Prostate gland (tissue), 2 donors: ENCODE data around the gene NRBF2. TPM values are rescaled to one million over a fixed set of nuclear protein-coding genes. Genes with fewer than 3 reads are reported as not detected.

ENCODE experiments used
- DNase-seq: peaks from one replicate; pipeline ENCODE4 v3.0.0-alpha.2; 2019; ENCODE audit warnings: low spot score
- H3K27ac ChIP-seq, 2 donors: fragments of 200-600 bp; sonication (generic); 2 replicates each; pipeline ENCODE4 v1.5.1; 2017 to 2019
- H3K27me3 ChIP-seq: fragments of 200-600 bp; sonication (generic); replicated peaks from 2 replicates; pipeline ENCODE4 v1.5.1; 2019; ENCODE audit not compliant: insufficient read depth
- H3K36me3 ChIP-seq, 2 donors: fragments of 200-600 bp; sonication (generic); 1 replicate in 1 of 2; 2 replicates in 1 of 2; pipeline versions ENCODE4 v1.5.1 to v1.8.1; 2017 to 2019
- H3K4me1 ChIP-seq: fragments of 200-600 bp; sonication (generic); replicated peaks from 2 replicates; pipeline ENCODE4 v1.5.1; 2019
- H3K4me3 ChIP-seq, 2 donors: fragments of 200-600 bp; sonication (generic); 2 replicates each; pipeline ENCODE4 v1.5.1; 2017 to 2019
- H3K9me3 ChIP-seq: fragments of 200-600 bp; sonication (generic); 2 replicates; pipeline ENCODE4 v1.5.1; 2017
- POLR2A ChIP-seq: fragments of 450-650 bp; IDR thresholded peaks from one replicate; pipeline ENCODE4 v1.6.1; 2016; ENCODE audit warnings: antibody characterized with exemption, mild to moderate bottlenecking
- POLR2AphosphoS5 ChIP-seq: sonication (generic); formaldehyde crosslinking; IDR thresholded peaks from one replicate; pipeline ENCODE4 v1.6.1; 2017; ENCODE audit warnings: antibody characterized with exemption
- WGBS: methylation state at CpG from one replicate; pipeline ENCODE4 v1.1.5; 2018; 5-methylcytosine and 5-hydroxymethylcytosine counted together
- intact Hi-C: fragments of 100-400 bp; cut with DNase I; formaldehyde crosslinking; loops from one replicate; pipeline ENCODE4 v1.14.2; 2022
- total RNA-seq, 2 donors: library from RNA; depleted of rRNA; stranded (reverse); fragments of >200 nt; gene quantifications; one replicate each; pipeline ENCODE4 v1.1.0, GENCODE V29; 2016
- TF ChIP-seq, protein P1 (sequence below), 4 experiments: fragments of 200-600 bp in 2 of 4; fragments of 450-650 bp in 2 of 4; sonication (generic) in 2 of 4; IDR thresholded peaks; 1 replicate in 3 of 4; 2 replicates in 1 of 4; pipeline ENCODE4 v1.5.1; 2016 to 2019; ENCODE audit warnings: antibody characterized with exemption in 4 of 4, mild to moderate bottlenecking in 2 of 4, moderate library complexity in 2 of 4

The NRBF2 gene
- total RNA-seq, 2 donors from 2014 or later, result 15.7 to 20.6 TPM

DNA sequence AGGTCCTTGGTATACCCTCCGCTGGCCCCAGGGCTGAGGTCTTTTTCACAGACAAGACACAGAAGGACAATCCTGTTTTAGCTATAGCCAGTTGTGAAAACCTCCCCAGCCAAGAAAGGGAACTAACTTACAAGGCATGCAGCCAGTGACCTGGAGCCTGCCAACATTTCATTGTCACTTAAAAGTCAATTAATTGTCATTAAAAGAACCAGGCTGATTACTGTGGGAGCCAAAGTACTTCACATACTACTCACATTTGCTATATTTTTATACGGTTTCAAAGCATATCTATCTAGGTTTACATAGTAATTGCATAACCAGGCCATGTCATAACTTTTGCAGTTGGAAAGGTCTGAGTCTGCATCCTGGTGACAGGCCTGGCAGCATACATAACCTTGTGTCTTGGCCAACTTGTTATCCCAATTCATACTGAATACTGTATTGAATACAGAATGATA, 31.1 kb downstream of the NRBF2 start:
- DNase-seq, result peak; percentile 16
- Histone ChIP-seq H3K9me3 (no peaks in the 10 kb centered on the region), H3K4me1 (peaks cover 6% of the 10 kb centered on the region), H3K27me3 (no peaks in the 10 kb centered on the region), H3K36me3 (no peaks in the 10 kb centered on the region), H3K4me3 (no peak overlapping the region), H3K27ac (peak overlapping the region in 1 of 2 donors; percentile 28)
- intact Hi-C loops, result no loop called here
- WGBS, result 60% methylated on average over 2 of the region's 2 CpGs
- TF ChIP-seq, protein P1, sequence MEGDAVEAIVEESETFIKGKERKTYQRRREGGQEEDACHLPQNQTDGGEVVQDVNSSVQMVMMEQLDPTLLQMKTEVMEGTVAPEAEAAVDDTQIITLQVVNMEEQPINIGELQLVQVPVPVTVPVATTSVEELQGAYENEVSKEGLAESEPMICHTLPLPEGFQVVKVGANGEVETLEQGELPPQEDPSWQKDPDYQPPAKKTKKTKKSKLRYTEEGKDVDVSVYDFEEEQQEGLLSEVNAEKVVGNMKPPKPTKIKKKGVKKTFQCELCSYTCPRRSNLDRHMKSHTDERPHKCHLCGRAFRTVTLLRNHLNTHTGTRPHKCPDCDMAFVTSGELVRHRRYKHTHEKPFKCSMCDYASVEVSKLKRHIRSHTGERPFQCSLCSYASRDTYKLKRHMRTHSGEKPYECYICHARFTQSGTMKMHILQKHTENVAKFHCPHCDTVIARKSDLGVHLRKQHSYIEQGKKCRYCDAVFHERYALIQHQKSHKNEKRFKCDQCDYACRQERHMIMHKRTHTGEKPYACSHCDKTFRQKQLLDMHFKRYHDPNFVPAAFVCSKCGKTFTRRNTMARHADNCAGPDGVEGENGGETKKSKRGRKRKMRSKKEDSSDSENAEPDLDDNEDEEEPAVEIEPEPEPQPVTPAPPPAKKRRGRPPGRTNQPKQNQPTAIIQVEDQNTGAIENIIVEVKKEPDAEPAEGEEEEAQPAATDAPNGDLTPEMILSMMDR (IDR thresholded peaks at IDR 0.05), result no peak
- no peak for TF ChIP-seq POLR2A
- TF ChIP-seq POLR2AphosphoS5, result peak; percentile 49

DNA sequence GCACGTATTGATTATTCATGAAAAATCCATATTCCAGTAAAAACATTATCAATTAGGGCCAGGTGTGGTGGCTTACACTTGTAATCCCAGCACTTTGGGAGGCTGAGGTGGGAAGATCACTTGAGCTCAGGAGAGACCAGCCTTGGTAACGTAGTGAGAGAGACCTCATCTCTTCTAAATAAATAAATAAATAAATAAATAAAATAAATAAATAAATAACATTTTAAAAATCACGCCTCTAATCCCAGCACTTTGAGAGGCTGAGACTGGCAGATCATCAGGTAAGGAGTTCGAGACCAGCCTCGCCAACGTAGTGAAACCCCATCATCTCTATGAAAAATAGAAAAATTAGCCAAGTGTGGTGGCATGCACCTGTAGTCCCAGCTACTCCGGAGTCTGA, 32.1 kb downstream of the NRBF2 start:
- Histone ChIP-seq H3K27me3 (no peaks in the 10 kb centered on the region), H3K9me3 (no peaks in the 10 kb centered on the region), H3K4me3 (no peak overlapping the region), H3K36me3 (no peaks in the 10 kb centered on the region), H3K4me1 (peaks cover 6% of the 10 kb centered on the region), H3K27ac (no peak overlapping the region)
- 98% methylated on average over 7 of the region's 7 CpGs for WGBS
- intact Hi-C loops, result loop anchor here (5.0 kb wide), 2 partner anchors 467 to 557 kb away; no protein-coding TSS in a partner anchor
- no peak for DNase-seq
- TF ChIP-seq, protein P1 (IDR thresholded peaks at IDR 0.05), result no peak
- no peak for TF ChIP-seq POLR2A

DNA sequence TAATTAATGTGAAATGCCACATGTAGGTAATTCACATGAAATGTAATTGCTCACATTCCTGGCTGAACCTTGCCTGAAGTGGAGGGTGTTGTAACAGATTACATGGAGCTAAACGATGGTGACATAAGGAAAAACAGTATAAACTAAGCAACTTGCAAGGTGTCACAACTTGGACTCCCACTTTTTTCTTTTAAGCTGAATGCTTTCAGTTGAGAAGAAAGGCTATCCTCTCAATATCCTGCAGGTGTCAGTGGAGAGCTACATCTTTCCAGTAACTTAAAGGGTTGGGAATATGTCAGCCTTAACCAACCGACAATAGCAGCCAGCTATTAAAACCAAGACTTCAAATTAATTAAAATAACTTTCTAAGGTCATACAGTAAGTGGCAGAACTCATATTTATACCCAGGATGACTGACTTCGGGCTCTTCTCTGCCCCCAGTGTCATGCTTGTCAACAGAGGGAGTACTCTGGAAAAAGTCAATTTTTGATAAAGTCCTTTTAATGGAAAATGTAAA, 33.7 kb downstream of the NRBF2 start:
- TF ChIP-seq POLR2AphosphoS5 (peak; percentile 54), POLR2A (no peak)
- TF ChIP-seq, protein P1 (IDR thresholded peaks at IDR 0.05), result peak; percentile 57 to 85 (median 76)
- Histone ChIP-seq H3K4me3 (no peak overlapping the region), H3K9me3 (no peaks in the 10 kb centered on the region), H3K27ac (no peak overlapping the region), H3K4me1 (peaks cover 6% of the 10 kb centered on the region), H3K36me3 (no peaks in the 10 kb centered on the region), H3K27me3 (no peaks in the 10 kb centered on the region)
- peak; percentile 10 for DNase-seq
- intact Hi-C loops, result loop anchor here (5.0 kb wide), 2 partner anchors 466 to 556 kb away; no protein-coding TSS in a partner anchor
- WGBS, result 12% methylated on average over 3 of the region's 3 CpGs

DNA sequence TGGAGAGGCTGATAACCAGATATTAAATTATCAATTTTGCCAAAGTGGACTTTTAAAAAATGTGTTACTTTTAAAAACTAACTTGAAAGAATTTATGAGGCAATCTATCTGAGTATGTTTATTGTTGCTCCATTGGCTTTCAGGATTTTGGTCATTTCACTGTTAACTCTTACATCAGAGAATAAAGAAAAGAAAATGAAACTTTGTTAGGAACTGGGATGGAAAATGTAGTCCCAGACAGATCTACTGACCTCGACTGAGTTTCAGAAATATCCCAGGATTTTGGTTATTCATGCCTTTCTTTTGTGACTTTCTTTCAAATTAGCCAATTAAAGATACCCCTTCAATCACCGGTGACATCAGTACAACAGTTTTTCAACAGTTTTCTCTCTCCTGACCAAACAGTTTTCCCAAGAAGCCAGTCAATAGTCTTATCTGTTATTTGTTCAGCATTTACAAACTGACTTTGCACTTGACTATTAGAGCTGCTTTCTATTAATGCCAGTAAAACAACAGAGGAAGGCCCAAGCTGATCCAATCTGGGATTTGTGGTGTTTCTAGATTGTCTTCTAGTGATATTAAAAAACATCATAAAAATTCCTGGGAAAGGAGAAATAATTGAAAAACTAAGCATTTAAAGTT, 35.8 kb downstream of the NRBF2 start:
- WGBS, result 37% methylated on average over 2 of the region's 2 CpGs
- H3K36me3 ChIP-seq, result no peaks in the 10 kb centered on the region
- H3K27ac ChIP-seq, result no peak overlapping the region
- intact Hi-C loops, result loop anchor here (5.0 kb wide), 2 partner anchors 463 to 553 kb away; no protein-coding TSS in a partner anchor
- TF ChIP-seq, protein P1 (IDR thresholded peaks at IDR 0.05), result no peak
- no peak for TF ChIP-seq POLR2A
- TF ChIP-seq POLR2AphosphoS5, result no peak
- DNase-seq, result no peak
- no peaks in the 10 kb centered on the region for H3K27me3 ChIP-seq
- no peaks in the 10 kb centered on the region for H3K9me3 ChIP-seq
- peaks cover 3% of the 10 kb centered on the region for H3K4me1 ChIP-seq
- H3K4me3 ChIP-seq, result no peak overlapping the region

DNA sequence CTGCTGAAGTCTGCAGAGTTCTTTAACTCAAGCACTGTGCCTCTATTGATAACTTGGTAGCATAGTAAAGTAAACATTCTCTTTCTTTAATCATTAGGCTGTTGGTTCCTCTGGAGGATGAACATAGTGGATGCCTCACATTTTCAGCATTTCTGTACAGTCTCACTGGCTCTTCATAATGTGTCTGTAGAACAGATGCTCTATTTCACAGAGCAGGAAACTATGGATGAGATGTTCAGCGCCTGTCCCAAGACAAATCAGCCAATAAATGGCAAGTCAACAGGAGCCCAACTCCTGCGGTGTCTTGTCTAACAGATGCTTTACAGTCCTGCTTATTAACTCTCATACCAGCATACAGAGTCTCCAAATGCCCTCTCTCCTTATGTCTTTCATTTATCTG, 36.5 kb downstream of the NRBF2 start:
- intact Hi-C loops, result loop anchor here (5.0 kb wide), 2 partner anchors 463 to 553 kb away; no protein-coding TSS in a partner anchor
- TF ChIP-seq POLR2AphosphoS5 (no peak), POLR2A (no peak)
- TF ChIP-seq, protein P1 (IDR thresholded peaks at IDR 0.05), result no peak
- Histone ChIP-seq H3K27me3 (no peaks in the 10 kb centered on the region), H3K36me3 (no peaks in the 10 kb centered on the region), H3K27ac (no peak overlapping the region), H3K4me3 (no peak overlapping the region), H3K9me3 (no peaks in the 10 kb centered on the region), H3K4me1 (no peaks in the 10 kb centered on the region)
- DNase-seq, result no peak
- 60% methylated on average over 2 of the region's 2 CpGs for WGBS
